Fibroblast of lung (primary cell): Measurements from ENCODE around the gene RCL1. TPM values are rescaled to one million over a fixed set of nuclear protein-coding genes. Genes with fewer than 3 reads are reported as not detected.

Source experiments
- DNase-seq, 2 donors: peaks; one replicate each; pipeline versions ENCODE4 v3.0.0 to v3.0.0-alpha.2; 2010; ENCODE audit warnings: low read depth in 2 of 2
- H2AFZ ChIP-seq: 2 replicates; pipeline ENCODE4 v1.5.1; 2012; ENCODE audit warnings: low read length, control low read depth, inconsistent platforms
- H3K27ac ChIP-seq: 2 replicates; pipeline ENCODE4 v1.5.1; 2011; ENCODE audit warnings: low read length, control low read depth; ENCODE audit not compliant: insufficient read depth
- H3K27me3 ChIP-seq: 2 replicates; pipeline ENCODE4 v1.5.1; 2011; ENCODE audit warnings: mild to moderate bottlenecking, low read length; ENCODE audit not compliant: control insufficient read depth, insufficient read depth
- H3K36me3 ChIP-seq: 2 replicates; pipeline ENCODE4 v1.5.1; 2011; ENCODE audit warnings: low read length; ENCODE audit not compliant: control insufficient read depth, insufficient read depth
- H3K4me1 ChIP-seq: 2 replicates; pipeline ENCODE4 v1.5.1; 2011; ENCODE audit warnings: low read length; ENCODE audit not compliant: control insufficient read depth, insufficient read depth; ENCODE audit errors: extremely low read depth
- H3K4me2 ChIP-seq: 2 replicates; pipeline ENCODE4 v1.5.1; 2011; ENCODE audit warnings: low read length, control low read depth; ENCODE audit not compliant: insufficient read depth; ENCODE audit errors: extremely low read depth
- H3K4me3 ChIP-seq, 4 experiments: fragments of 200-600 bp in 1 of 4; sonication (generic) in 1 of 4; replicated peaks in 1 of 4; 2 replicates each; pipeline ENCODE4 v1.5.1; 2011 to 2016; ENCODE audit warnings: low read length in 4 of 4, low read depth in 3 of 4, mild to moderate bottlenecking in 3 of 4, control low read depth in 2 of 4, inconsistent platforms in 1 of 4, mixed read lengths in 1 of 4; ENCODE audit not compliant: insufficient read depth in 1 of 4; ENCODE audit errors: control extremely low read depth in 1 of 4
- H3K79me2 ChIP-seq: 2 replicates; pipeline ENCODE4 v1.5.1; 2012; ENCODE audit warnings: mild to moderate bottlenecking, low read length, inconsistent platforms; ENCODE audit not compliant: control insufficient read depth, insufficient read depth
- H3K9ac ChIP-seq: 2 replicates; pipeline ENCODE4 v1.5.1; 2011; ENCODE audit warnings: mild to moderate bottlenecking, low read length, control low read depth; ENCODE audit not compliant: insufficient read depth
- H3K9me3 ChIP-seq: 2 replicates; pipeline ENCODE4 v1.5.1; 2012; ENCODE audit warnings: low read depth, low read length; ENCODE audit not compliant: control insufficient read depth, insufficient read depth
- H4K20me1 ChIP-seq: 2 replicates; pipeline ENCODE4 v1.5.1; 2011; ENCODE audit warnings: low read length; ENCODE audit not compliant: control insufficient read depth, insufficient read depth; ENCODE audit errors: extremely low read depth
- CTCF ChIP-seq, 2 donors: IDR thresholded peaks in 1 of 2; conservative IDR thresholded peaks in 1 of 2; 1 replicate in 1 of 2; 2 replicates in 1 of 2; pipeline ENCODE4 v1.5.1; 2011 to 2012; ENCODE audit warnings: low read length in 2 of 2, control low read depth in 1 of 2, inconsistent platforms in 1 of 2, low read depth in 1 of 2, mild to moderate bottlenecking in 1 of 2
- EZH2 ChIP-seq: IDR thresholded peaks from 2 replicates; pipeline ENCODE4 v1.5.1; 2012; ENCODE audit warnings: low read length, control low read depth, mild to moderate bottlenecking; ENCODE audit errors: missing control alignments
- polyA plus RNA-seq, 2 donors: library from polyadenylated mRNA; depleted of rRNA in 1 of 2; stranded (reverse) in 1 of 2; unstranded in 1 of 2; fragments of >200 nt; gene quantifications; 2 replicates each; pipeline ENCODE4 v1.2.1, GENCODE V29; 2011 to 2012; ENCODE audit warnings: missing spikeins in 1 of 2
- total RNA-seq: library from RNA; depleted of rRNA; stranded (reverse); fragments of >200 nt; gene quantifications from 2 replicates; pipeline ENCODE4 v1.2.1, GENCODE V29; 2014

Gene RCL1
- total and polyA plus RNA-seq, 2 donors (not counting 1 experiment from before 2014, with no cell fraction given) = 5.0 to 14.5 TPM

- H3K9me3 ChIP-seq = no peaks in the 10 kb centered on the region
- peaks cover 23% of the 10 kb centered on the region for H3K4me1 ChIP-seq
- no peak overlapping the region for H3K9ac ChIP-seq
- no peaks in the 10 kb centered on the region for H4K20me1 ChIP-seq
- H3K4me3 ChIP-seq = no peak overlapping the region
- TF ChIP-seq EZH2 (no peak), CTCF (conservative IDR thresholded peaks at IDR 0.05 in 1 of 2, IDR thresholded peaks at IDR 0.05 in 1 of 2; ENCODE audit: low read depth in 1 of 2, low read length in 2 of 2) (no peak)
- no peaks in the 10 kb centered on the region for H3K79me2 ChIP-seq
- no peak overlapping the region for H3K4me2 ChIP-seq
- no peak overlapping the region for H2AFZ ChIP-seq
- no peaks in the 10 kb centered on the region for H3K36me3 ChIP-seq
- DNase-seq = no peak
- H3K27ac ChIP-seq = no peak overlapping the region
- H3K27me3 ChIP-seq = no peaks in the 10 kb centered on the region
Observed at GRCh38 chr9:4831944-4832343, 39.2 kb downstream of the RCL1 start.

GRCh38 chr9:4832786-4833579 lies 40.2 kb downstream of the RCL1 start:
- H3K27me3 ChIP-seq = no peaks in the 10 kb centered on the region
- no peaks in the 10 kb centered on the region for H4K20me1 ChIP-seq
- peak; percentile 98 to 100 for DNase-seq
- peaks cover 28% of the 10 kb centered on the region for H3K4me1 ChIP-seq
- peak overlapping the region; percentile 36 for H3K4me2 ChIP-seq
- TF ChIP-seq CTCF (conservative IDR thresholded peaks at IDR 0.05 in 1 of 2, IDR thresholded peaks at IDR 0.05 in 1 of 2; ENCODE audit: low read depth in 1 of 2, low read length in 2 of 2) (no peak), EZH2 (no peak)
- no peaks in the 10 kb centered on the region for H3K9me3 ChIP-seq
- H3K4me3 ChIP-seq = no peak overlapping the region
- peak overlapping the region; percentile 77 for H3K27ac ChIP-seq
- H3K9ac ChIP-seq = no peak overlapping the region
- H3K36me3 ChIP-seq = no peaks in the 10 kb centered on the region
- H2AFZ ChIP-seq = no peak overlapping the region
- no peaks in the 10 kb centered on the region for H3K79me2 ChIP-seq

- no peak overlapping the region for H2AFZ ChIP-seq
- peaks cover 30% of the 10 kb centered on the region for H3K4me1 ChIP-seq
- H3K79me2 ChIP-seq = no peaks in the 10 kb centered on the region
- no peak overlapping the region for H3K4me2 ChIP-seq
- TF ChIP-seq EZH2 (no peak), CTCF (conservative IDR thresholded peaks at IDR 0.05 in 1 of 2, IDR thresholded peaks at IDR 0.05 in 1 of 2; ENCODE audit: low read depth in 1 of 2, low read length in 2 of 2) (no peak)
- H3K9me3 ChIP-seq = no peaks in the 10 kb centered on the region
- H3K4me3 ChIP-seq = no peak overlapping the region
- DNase-seq = peak; percentile 48 to 49
- no peaks in the 10 kb centered on the region for H4K20me1 ChIP-seq
- H3K9ac ChIP-seq = no peak overlapping the region
- H3K36me3 ChIP-seq = no peaks in the 10 kb centered on the region
- peak overlapping the region; percentile 39 for H3K27ac ChIP-seq
- H3K27me3 ChIP-seq = no peaks in the 10 kb centered on the region
Observed at GRCh38 chr9:4833781-4834560, 41.2 kb downstream of the RCL1 start.
